UCSD-AML1 (cell line): ENCODE data around the gene CNKSR3.
A peak's percentile ranks its signal among the peaks of the same experiment; 100 is the strongest.
"Not testable (repeated sequence)": the region's sequence is repeated elsewhere in the genome, so short reads cannot be mapped to it uniquely, and the experiment has no call there.

Source experiments
- DNase-seq: peaks from one replicate; lab custom pipeline; 2025; ENCODE audit not compliant: unreplicated experiment; lab: John Stamatoyannopoulos, UW

Gene CNKSR3

GRCh38 chr6:154528310-154528915 is 17.9 kb upstream of the CNKSR3 start:
- no peak for DNase-seq

DNA sequence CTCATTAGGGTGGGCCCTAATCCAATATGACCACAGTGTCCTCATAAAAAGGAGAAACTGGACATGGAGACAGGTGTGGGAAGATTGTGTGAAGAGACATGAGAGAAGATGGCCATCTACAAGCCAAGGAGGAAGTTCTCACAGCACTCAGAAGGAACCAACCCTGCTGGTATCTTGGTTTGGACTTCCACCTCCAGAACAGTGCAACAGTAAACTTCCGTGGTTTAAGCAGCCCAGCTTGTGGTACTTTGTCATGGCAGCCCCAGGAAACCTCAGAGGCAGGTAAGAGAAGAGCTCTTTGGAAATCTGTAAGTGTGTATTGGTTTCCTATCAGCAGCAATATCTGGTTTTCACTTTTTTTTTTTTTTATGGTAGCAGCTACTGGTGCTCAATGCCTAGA is 16.5 kb upstream of the CNKSR3 start:
- no peak for DNase-seq

- DNase-seq, result no peak
Observed at GRCh38 chr6:154522576-154522975, 12.1 kb upstream of the CNKSR3 start.

DNA sequence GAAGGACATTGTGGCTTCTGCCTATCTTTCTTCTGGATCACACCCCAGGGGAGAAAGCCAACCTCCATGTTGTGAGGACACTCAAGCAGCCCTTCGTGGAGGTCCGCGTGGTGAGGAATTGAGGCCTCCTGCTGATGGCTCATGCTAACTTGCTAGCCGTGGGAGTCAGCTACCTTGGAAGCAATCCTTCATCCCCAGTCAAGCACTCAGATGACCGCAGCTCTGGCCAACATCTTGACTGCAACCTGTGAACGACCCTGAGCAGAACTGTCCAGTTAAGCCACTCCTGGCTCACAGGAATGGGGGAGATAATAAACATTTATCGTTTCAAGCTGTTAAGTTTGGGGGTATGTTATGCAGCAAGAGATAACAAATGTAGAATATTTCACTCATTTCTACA is 10.9 kb upstream of the CNKSR3 start:
- no peak for DNase-seq

DNA sequence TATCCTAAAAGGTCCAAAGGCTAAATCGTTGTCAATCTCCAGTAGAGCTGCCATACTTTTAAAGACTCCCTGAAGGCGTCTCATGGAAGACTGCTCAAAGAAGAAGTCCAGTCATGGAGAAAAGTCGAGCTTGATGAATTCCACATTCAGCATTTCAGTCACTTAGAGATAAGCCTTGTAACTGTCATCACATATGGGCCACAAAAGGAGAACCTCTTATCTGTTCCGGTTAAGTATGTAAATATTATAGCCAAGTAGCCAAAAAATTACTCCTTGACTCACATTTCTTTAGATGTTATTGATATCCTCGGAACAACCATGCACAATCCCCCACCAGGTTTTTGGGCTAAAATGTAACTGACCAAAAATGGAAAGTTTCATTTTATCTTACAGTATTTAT is 9.8 kb upstream of the CNKSR3 start:
- no peak for DNase-seq

DNA sequence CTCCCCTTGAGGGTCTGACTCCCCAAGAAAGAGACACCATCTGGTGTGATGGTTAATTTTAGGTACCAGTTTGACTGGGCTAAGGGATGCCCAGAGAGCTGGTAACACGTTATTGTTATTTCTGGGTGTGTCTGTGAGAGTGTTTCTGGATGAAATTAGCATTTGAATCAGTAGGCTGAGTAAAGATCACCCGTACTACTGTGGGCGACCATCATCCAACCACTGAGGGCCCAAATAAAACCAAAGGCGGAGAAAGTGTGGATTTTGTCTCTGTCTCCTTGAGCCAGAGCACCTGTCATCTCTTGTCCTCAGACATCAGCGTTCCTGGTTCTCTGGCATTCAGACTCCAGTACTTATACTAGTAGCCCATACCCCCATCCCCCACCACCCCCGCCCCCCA is 7.9 kb upstream of the CNKSR3 start:
- no peak for DNase-seq

DNA sequence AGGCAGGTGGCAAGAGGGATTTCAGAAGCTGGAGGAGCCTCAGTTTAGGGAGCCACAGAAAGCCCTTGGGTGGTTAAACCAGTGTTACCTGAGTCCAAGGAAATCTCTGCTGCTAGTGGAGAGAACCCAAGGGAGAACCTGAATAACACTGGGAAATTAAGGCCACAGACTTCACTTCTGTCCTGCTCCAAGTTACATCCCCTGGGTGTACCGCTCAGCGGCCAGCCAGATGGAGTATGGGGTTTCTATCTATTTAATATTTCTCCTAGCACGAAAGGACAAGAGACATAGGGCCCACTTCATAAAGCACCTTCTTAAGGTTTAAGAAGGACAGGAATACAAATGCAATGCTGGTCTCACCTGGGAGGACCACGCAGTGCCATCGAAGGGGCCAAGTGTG is 5.8 kb upstream of the CNKSR3 start:
- DNase-seq, result no peak

- DNase-seq, result no peak
Observed at GRCh38 chr6:154515826-154516225, 5.3 kb upstream of the CNKSR3 start.

GRCh38 chr6:154515076-154515475 is 4.6 kb upstream of the CNKSR3 start:
- DNase-seq, result not testable (repeated sequence)

- DNase-seq, result no peak
Observed at GRCh38 chr6:154514481-154514880, 4.0 kb upstream of the CNKSR3 start.

GRCh38 chr6:154513601-154514320 is 3.3 kb upstream of the CNKSR3 start:
- DNase-seq, result no peak

GRCh38 chr6:154512201-154512600 is 1.7 kb upstream of the CNKSR3 start:
- no peak for DNase-seq

GRCh38 chr6:154511791-154512190 is 1.3 kb upstream of the CNKSR3 start:
- DNase-seq, result no peak

GRCh38 chr6:154509421-154510143 is 903 bp downstream of the CNKSR3 start:
- peak; percentile 63 for DNase-seq

GRCh38 chr6:154508573-154509375 is 1.7 kb downstream of the CNKSR3 start:
- DNase-seq, result no peak

DNA sequence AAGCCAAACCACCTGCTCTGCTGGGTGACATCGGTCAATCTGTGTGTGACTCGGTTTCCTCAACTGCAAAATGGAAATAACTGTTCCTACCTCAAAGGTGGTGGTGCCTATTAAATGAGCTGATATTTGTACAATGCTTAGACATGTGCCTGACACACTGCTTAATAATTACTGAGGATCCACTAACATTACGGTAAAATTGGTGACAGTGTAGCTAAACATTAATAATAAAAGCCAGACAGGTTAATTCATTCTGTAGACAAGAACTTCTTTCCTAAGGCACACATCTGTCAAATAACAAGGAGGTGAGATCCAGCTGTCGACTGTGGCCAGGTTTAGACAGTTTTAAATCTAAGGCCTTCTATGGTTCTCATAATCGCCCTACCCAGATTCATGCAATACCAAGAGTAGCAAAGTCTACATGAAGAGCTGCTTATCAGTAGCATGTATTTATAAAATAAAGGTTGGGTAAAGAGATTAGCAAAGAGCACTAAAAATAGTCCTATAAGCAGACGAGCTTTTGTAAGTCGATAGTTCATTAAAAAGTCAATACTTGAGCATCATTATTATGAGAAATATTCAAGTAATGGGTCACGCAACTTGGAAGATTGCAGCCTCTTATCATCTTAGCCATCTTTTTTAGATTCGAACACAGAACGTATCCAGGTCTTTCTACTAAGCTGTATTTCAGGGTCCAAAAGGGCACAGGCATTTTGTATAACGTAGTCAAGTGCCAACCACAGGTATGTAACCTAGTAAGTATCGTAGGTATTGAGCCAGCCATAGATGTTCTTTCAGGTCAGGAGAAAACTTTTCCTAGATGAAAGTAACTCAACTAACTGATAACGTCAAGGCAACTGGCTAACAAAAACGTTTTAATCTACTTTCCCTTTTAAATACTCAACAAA is 3.2 kb downstream of the CNKSR3 start:
- DNase-seq, result no peak

DNA sequence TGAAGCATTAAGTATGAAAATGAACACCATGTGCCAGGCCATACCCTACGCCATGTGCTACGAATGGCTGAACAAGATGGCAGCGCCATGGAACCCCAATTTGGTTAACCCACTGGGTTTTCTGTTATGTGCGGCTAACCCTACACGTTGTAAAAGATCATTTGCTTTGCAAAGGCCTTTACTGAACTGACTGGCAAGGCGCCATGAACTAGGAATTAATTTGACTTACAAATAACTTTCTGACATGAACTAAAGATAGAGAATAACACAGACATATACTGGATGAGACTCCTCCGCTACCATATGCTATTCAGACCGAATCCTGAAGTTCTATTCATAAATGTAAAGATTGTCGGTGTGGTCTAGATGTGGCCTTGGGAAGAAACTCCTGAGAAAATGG is 3.9 kb downstream of the CNKSR3 start:
- no peak for DNase-seq

DNA sequence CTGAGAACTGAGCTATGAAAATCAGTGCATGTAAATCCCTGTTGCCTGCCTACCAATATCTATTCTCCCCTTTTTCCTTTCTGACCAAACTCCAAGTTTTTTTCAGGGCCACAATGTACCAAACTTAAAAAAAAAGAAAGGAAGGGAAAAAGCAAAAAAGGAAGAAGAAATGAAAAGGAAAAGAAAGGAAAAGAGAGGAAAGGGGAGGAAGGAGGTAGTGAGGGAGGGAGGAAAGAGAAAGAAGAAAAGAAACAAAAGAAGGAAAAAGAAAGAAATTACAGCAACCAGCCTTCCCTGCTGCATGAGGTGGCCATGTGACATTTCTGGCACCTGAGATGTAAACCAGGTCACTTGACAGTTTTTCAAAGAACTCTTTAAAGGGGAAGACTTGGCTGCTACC is 4.4 kb downstream of the CNKSR3 start:
- DNase-seq, result no peak

- no peak for DNase-seq
Observed at GRCh38 chr6:154504865-154505449, 5.5 kb downstream of the CNKSR3 start.

- DNase-seq, result no peak
Observed at GRCh38 chr6:154504102-154504501, 6.4 kb downstream of the CNKSR3 start.
